Dermis microvascular lymphatic vessel endothelial cell (primary cell): Measurements from ENCODE around the gene CASS4. TPM values are rescaled to one million over a fixed set of nuclear protein-coding genes. Genes with fewer than 3 reads are reported as not detected.

Experiments used
- DNase-seq, 2 donors: peaks; one replicate each; pipeline versions ENCODE4 v3.0.0 to v3.0.0-alpha.2; 2010; ENCODE audit warnings: low read depth in 2 of 2
- total RNA-seq: library from RNA; depleted of rRNA; stranded (reverse); fragments of >200 nt; gene quantifications from 2 replicates; pipeline ENCODE4 v1.2.1, GENCODE V29; 2014

CASS4 gene
- total RNA-seq, 1 donor from 2014 or later, result under 0.01 TPM

DNA sequence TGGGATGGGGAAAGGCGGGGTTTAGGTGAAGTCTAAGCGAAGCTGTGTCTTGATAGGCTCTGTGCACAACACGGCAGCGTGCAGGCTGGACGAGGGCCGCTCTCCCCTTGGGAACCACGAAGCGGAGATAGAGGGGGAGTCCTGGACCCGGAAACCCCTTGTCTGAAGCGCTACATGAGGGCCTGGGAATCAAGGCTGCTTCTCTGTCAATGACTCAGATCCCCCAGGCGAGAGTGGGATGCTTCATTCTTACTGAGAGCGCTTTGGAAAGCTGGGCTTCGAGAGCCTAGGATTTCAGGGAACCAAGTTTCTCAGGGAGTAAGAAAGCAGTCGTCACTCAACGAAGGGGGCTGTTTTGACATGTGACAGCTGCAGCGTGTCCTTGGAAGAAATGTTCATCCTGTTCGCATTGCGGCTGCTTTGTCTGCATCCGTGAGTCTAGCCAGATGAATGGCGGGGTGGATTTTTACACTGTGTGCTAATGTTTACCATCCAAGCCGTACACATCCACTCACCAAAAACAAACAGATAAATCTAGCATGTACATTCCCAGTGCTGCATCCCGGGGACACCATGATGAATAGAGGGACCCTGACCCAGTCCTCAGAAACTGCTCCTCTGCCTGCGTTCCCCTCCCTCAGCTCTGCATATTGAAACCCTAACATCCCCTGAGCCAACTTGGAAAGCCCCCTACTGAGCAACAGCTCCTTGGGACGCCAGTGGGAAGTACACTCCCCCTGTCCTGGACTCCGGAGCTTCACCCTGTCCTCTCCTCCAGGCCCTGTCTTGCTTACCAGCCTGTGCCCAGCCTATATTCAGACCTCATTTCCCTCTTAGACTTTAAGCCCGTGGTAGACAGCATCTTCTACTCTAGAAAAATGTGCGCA is 31.8 kb downstream of the CASS4 start:
- peak in 1 of 2 donors; percentile 12 for DNase-seq

DNA sequence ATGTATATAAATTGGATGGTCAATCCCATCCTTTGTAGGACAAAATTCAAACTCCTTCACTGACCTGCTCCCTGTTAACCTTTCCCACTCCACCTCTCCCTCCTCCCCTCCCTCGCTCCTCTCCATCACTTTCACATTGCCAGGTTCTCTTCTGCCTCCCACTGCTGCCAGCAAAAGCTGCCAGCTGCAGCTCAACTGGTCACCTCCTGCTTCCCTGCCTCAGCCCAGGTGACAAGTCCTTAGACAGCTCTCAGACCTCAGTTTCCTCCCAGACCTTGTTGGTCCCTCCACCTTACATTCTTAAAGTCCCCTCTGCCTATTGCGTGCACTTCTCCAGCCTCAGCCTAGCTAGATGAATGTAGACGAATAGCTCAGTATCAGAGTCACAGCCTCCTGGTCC is 33.1 kb downstream of the CASS4 start:
- no peak for DNase-seq

DNA sequence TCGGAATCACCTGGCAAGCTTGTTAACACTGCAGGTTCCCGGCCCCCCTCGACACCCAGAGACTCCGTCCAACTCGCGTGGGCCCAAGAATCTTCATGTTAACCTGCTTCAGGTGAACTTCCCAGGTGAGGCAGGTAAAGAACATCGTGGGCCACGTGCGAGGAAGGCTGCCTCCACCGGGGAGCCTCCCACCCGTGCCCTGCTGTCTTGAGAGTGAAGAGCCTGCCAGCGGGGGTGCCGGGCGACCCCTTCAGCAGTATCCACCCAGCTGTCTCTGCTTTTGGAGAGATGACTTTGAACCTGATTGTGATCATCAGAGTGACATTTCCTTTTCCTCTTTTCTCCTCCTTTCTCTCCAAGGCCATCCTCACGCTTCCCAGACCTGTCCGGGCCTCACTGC is 33.5 kb downstream of the CASS4 start:
- no peak for DNase-seq

DNA sequence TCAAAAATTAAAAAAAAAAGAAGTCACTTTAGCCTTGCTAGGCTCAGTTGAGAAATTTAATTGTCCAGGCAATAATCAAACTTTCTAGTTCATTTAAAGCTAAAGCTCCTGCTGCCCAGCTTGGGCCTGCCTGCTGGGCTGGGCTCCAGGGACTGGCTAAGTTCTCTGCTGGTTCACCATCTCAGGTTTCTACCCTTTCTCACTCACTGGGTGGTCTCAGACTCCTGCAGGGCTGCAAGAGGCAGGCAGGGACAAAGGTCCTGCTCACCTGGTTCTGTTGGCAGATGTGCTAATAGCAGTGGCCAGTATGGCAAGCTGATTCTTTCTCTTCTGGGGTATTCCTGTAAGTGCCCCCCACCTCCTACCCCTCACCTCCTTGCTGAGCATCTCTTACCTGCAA is 35.2 kb downstream of the CASS4 start:
- DNase-seq, result no peak

DNA sequence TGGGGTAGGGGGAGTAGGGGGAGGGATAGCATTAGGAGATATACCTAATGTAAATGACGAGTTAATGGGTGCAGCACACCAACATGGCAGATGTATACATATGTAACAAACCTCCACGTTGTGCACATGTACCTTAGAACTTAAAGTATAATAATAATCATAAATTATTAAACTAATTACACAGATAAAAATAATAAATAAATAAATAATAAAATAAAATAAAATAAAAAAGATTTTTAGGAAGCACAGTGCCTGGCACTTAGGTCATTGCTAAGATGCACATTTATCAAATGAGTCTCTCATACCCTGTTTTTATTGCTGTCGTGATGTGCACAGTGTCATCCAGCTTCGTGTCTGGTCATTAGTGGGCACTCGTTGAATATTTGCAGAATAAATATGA is 37.4 kb downstream of the CASS4 start:
- DNase-seq, result no peak

DNA sequence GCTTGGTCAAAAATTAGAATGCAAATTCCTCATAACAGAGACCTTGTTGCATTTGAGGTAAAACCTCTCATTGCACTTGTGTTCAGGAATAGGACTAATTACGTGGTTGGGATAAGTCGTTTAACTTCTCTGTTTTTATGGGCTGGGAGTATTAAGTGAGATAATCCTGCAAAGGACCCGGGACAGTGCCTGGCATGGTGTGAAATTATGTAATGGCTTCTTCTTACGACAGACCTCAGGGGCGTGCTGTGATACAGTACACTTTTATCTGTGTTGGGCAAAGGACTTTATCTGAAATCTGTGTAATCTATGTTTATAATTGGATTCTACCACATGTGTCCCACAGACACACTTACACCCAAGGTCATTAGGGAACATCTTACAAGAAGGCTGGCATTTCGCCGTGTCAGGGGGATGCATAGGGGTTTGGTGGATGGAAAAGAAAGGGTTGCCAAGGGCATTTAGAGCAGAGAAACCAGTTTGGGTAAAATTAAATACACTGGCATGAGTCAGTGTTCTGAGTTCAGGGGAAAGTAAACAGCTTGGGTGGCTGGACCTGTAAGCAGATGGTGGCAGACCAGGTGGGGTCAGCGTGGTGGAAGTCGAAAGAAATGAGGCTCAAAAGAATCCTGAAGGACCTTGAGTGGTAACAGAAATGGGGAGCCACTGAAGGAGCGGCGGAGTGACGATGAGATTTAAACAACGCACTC is 39.2 kb downstream of the CASS4 start:
- DNase-seq, result no peak

DNA sequence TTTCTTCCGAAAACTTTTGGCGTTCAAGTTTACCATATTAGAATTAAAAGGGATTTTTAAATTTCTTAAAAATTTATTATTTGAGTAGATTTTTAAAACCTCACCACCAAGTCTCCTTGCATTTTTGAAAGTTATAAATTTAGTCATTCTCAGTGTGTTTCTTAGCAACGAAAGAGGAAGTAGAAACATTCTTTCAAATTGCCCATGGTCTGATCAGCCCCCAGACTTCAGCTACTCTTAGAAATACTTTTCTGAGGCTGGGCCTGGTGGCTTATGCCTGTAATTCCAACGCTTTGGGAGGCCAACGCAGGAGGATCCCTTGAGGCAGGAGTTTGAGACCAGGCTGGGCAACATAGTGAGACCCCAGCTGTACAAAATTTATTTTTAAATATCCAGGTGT is 41.3 kb downstream of the CASS4 start:
- DNase-seq, result no peak

DNA sequence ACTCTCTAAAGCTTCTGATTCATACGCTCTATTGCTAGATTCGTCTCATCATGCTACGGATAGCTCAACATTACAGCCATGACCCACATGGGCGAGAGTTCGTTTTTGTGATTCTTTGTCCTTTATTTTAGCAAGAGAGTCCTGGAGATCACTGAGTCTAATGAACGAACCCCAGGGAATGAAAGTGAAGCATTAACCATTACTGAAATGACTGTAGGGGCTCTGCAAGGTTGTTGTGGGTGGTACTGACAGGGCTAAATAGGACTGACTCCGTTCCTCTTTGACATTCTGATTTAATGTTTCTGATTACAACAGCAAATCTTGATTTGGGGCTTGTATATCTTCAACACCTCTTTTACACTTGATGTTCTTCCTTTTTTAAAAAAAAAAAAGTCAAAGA is 42.7 kb downstream of the CASS4 start:
- DNase-seq, result no peak

DNA sequence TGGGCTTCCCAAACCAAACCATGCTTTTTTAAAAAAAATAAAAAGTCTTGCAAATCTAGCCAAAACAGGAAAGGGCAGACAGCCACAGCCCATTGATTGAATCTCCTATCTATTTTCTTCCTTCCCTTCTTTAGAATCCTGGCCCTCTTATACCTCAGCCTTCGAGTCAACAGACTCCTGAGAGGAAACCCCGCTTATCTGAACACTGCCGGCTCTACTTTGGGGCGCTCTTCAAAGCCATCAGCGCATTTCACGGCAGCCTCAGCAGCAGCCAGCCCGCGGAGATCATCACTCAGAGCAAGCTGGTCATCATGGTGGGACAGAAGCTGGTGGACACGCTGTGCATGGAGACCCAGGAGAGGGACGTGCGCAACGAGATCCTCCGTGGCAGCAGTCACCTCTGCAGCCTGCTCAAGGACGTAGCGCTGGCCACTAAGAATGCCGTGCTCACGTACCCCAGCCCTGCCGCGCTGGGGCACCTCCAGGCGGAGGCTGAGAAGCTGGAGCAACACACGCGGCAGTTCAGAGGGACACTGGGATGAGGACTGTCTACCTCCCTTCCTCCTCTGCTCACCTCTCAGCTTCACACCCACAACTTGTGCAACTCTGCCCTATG is 46.3 kb downstream of the CASS4 start:
- DNase-seq, result no peak

DNA sequence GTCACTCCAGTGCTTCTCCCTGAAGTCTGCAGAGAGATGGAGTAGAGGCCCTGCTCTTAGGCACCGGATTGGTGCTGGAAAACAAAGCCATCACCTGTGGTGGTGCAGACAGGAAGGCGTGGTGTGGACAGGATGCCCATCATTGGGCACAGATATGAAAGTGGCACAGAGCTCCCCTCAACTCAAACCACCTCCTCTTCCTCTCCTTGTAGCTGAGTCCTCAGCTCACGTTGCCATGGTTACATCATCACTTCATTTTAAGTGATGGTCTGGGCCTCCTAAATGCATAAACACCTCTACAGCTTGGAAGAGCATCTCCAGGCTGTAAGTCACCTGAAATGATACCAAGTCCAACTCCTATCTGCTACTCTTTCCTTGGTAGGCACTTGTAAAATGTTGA is 48.4 kb downstream of the CASS4 start:
- no peak for DNase-seq

DNA sequence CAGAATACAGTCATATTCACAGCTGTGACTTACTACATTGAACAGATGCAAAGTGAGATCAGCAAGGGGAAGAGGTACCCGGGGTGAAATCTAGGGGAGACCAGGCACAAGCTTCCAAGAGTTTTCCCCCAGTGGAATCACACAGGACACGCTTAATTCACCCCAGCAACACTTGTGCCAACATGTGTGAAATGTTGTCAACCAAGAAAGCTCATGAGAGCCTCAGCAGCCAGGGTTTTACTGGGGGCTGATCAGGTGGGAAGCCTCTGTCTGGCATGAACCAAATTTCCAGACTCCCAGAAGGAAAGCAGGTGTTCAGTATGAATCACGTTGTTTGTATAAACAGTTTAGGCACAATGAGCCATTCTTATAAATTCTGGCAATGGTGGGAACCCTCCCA is 49.5 kb downstream of the CASS4 start:
- DNase-seq, result no peak

DNA sequence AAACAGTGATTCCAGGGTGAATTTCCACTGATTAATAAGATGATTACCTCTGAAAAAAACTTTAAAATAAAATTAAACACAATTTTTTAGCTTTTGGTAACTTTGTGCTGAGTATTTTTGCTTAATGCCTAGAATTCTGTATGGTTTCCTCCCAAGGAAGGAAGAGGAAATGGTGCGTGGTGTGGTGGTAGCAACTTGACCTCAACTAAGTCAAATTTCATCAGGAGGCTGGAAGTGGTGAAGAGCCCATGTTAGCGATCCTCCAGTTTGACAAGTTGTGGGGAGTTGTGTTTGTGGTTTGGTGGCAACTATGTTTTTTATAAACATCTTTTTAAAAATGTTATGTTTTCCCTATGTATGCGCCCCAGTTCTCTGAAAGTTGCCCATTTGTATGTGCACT is 51.4 kb downstream of the CASS4 start:
- DNase-seq, result no peak

DNA sequence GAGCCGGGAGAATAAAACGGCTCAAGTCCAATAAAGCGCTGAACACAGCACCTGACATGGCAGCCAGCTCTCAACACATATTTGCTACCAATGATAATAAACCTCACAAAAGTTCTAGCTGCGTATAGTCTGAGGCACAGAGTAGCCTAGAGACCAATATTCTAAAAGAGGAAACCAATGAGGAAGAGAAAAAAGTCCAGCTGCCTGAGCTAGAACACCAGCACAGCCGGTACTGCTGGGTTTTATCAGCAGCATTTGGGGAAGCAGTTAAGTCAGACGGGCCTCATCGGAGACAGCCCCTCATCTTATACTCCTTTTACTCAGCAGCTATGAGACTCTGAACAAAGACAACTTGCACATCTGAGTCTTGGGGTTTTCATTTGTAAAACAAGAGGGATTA is 53.9 kb downstream of the CASS4 start:
- DNase-seq, result no peak

DNA sequence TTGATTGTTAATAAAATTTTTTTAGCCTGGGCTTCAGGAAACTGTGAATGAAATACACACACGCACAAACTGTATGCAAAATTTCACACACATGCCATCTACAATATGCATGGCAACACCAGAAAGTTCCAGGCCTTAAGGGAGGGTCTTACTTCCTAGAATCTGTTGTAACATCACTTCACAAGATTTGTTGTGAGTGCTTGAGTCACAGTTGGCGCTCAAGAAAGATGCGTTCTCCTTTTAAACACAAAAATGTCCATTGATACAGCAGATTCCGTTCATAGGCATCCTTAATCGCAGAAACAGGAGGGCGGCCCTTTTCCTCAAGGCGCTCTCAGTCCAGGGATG is 55.9 kb downstream of the CASS4 start:
- no peak for DNase-seq

DNA sequence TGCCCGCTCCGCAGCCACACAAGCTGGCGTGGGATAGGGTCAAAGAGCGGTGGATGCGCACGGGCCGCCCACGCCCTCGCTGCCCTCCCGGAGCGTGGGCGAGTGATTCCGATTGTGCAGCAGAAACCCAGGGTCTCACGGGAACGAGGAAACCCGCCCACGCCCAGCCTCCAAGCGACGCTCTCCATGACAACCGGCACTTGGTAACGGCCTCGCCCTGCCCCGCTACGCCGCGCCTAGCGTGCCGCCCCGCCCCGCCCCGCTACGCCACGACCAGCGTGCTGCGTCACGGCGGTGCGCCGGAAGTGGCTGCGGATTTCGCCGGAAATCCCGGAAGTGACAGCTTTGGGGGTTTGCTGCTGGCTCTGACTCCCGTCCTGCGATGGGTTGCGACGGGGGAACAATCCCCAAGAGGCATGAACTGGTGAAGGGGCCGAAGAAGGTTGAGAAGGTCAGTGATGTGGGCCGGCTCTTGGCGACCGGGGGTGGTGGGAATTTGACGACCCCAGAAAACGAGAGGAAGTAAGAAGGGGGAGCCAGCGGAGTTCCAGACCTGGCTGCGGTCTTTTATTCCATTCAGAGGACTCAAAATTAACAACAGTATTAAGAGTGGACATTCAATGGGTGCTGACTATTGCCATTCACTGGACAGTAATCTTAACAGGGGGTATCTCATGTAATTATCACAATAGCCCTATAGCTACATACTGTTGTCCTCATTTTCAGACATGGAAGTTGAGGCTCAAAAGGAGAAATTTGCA is 56.4 kb downstream of the CASS4 start, which contains the start of gene RTF2:
TSS of gene RTF2 (plus strand) at position 312 of the 761 bp plus-strand sequence. CDS start at position 383, 71 bp downstream.
- peak; percentile 88 to 95 for DNase-seq

DNA sequence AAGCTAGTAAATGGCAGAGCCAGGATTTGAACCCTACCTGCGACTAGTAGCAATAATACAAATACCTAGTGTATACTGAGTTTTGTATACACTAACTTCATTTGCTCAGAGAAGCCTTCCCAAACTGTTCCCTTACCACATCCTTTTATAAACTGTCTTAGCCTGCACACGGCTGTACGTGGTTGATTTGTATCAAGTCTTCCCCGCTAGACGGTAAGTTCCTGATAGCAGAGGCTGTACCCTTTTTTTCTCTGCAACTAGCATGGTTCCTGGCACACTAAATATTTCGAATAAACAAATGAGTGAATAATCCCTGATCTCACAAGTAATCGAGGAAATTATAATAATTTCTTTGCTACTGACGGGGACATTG is 57.0 kb downstream of the CASS4 start:
- no peak for DNase-seq

DNA sequence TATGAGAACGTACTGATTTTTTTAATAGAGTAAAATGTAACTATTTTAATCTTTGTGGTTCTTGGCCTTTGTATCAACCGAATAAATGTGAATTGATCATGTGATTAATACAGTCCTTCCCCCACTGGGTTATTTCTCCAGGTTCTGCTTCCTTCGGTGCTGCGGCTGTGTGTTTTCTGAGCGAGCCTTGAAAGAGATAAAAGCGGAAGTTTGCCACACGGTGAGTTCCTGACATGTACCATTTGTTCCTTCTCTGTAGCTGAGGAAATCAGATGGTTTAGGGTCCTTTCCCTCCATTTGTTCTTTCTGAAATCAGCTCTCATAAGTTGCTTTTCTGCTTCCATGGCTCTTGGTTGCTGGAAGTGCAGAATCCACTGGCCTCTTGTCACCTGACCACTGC is 71.9 kb downstream of the CASS4 start:
- DNase-seq, result no peak

DNA sequence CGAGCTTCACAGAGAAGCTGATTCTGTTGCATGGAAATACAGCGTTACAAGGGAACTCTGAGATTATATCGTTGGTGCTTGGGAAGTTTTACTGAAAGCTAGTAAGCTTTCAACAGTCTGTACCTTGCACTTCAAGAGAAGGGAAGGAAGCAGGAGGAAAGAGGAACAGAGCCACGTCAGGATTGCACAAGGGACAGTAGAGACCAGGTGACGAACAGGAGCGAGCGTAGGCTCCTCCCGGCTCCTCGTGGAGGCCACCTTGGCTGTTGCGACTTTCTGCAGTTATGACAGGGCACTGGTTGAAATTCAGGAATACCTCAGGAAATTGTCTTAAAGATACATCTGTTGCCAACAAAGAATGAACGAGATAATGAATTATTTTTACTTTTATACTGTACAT is 75.2 kb downstream of the CASS4 start:
- no peak for DNase-seq

DNA sequence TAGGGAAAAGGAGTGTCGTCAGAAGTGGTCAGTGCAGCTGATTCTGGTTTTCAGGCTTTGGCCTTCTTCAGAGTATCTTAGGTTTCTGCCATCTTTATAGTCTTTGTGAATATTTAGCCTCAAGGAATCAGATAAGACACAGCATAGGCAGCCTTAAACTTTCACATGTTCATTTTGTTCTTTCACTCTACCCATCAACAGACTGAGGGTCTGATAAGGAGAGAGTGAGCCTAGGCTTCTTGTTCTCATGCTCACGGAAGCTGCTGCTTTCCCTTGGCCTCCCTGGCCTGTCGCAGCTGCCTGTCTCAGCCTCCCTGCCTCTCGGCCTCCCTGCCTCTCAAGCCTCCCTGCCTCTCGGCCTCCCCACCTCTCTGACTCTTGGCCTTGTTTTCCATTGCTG is 76.5 kb downstream of the CASS4 start:
- no peak for DNase-seq

DNA sequence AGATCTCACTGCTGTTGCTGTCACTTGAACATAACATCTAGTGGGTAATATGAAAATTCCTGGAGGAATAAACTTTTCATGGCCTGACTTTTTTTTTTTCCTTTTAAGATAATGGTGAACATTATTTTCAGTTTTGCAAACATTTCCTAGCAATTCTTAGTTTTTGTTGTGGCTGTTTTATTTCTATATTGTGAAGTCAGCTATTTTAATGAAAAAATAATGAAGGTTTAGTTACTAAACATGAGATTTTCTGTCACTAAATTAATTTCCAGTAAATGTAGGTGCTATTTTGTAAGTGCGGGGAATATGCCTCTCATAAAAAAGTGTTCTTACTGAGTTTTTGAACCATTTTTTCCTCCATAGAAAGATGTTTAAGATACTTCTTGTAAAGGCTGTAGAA is 89.1 kb downstream of the CASS4 start:
- DNase-seq, result no peak

DNA sequence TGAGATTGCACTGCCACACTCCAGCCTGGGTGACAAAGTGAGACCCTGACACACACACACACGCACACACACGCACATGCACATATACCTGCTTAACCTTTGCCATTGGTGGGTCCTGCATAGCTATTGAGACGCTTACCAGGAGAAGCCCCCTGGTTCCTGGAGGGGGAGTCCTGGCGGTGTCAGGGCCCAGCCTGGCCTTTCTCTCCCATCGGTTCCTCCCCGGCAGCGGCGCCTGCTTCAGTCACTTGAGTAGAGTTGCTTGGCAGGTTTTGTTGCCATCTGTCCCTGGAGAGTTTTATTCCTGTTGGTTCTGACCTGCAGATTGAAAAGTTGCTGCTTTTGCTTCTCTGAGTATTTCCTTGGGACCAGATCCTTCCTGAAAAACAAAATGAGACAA is 91.9 kb downstream of the CASS4 start:
- DNase-seq, result no peak
